Ishikawa (cell line): ENCODE data around the gene TXNRD1.

ENCODE experiments used
- CREB1 ChIP-seq: IDR thresholded peaks from 2 replicates; pipeline ENCODE4 v1.6.1; 2012; ENCODE audit warnings: low read depth
- MAX ChIP-seq: IDR thresholded peaks from 2 replicates; pipeline ENCODE4 v1.6.1; 2012
- RAD21 ChIP-seq: IDR thresholded peaks from 2 replicates; pipeline ENCODE4 v1.6.1; 2012; ENCODE audit warnings: low read depth
- TAF1 ChIP-seq: IDR thresholded peaks from 2 replicates; pipeline ENCODE4 v1.6.1; 2012; ENCODE audit warnings: low read depth, mild to moderate bottlenecking
- TCF12 ChIP-seq: IDR thresholded peaks from 2 replicates; pipeline ENCODE4 v1.6.1; 2012; ENCODE audit warnings: low read depth
- YY1 ChIP-seq: IDR thresholded peaks from 2 replicates; pipeline ENCODE4 v1.6.1; 2012; ENCODE audit warnings: low read depth

GRCh38 chr12:104339663-104340062 lies 124.1 kb downstream of the TXNRD1 start:
- TF ChIP-seq RAD21, result no peak
- no peak for TF ChIP-seq YY1
- no peak for TF ChIP-seq CREB1
- TF ChIP-seq MAX, result no peak
- no peak for TF ChIP-seq TAF1
- no peak for TF ChIP-seq TCF12
